Adrenal gland (tissue), 12 donors: Measurements from ENCODE around the gene SLC6A8. TPM values are rescaled to one million over a fixed set of nuclear protein-coding genes. Genes with fewer than 3 reads are reported as not detected.
"Not testable (repeated sequence)": the region's sequence is repeated elsewhere in the genome, so short reads cannot be mapped to it uniquely, and the experiment has no call there.

Source experiments
- DNase-seq, 7 donors: peaks; one replicate each; pipeline ENCODE4 v3.0.0-alpha.2; 2019 to 2020
- H3K27ac ChIP-seq, 5 donors: fragments of 200-600 bp; sonication (generic) in 4 of 5; 1 replicate in 3 of 5; 2 replicates in 2 of 5; pipeline versions ENCODE4 v1.5.1 to v1.8.0; 2016 to 2020; ENCODE audit warnings: mild to moderate bottlenecking in 1 of 5
- H3K27me3 ChIP-seq: fragments of 200-600 bp; 2 replicates; pipeline ENCODE4 v1.8.0; 2021
- H3K36me3 ChIP-seq, 2 donors: fragments of 200-600 bp; replicated peaks in 1 of 2; 1 replicate in 1 of 2; 2 replicates in 1 of 2; pipeline versions ENCODE4 v1.5.1 to v1.8.0; 2018 to 2022
- H3K4me1 ChIP-seq, 2 donors: fragments of 200-600 bp; replicated peaks in 1 of 2; 1 replicate in 1 of 2; 2 replicates in 1 of 2; pipeline versions ENCODE4 v1.5.1 to v1.8.0; 2018 to 2021
- H3K4me3 ChIP-seq, 4 donors: fragments of 200-600 bp; sonication (generic) in 3 of 4; one replicate each; pipeline ENCODE4 v1.5.1; 2016 to 2018
- H3K9me3 ChIP-seq, 3 donors: fragments of 200-600 bp; sonication (generic) in 1 of 3; replicated peaks in 1 of 3; 1 replicate in 2 of 3; 2 replicates in 1 of 3; pipeline versions ENCODE4 v1.5.1 to v1.8.0; 2016 to 2021
- CTCF ChIP-seq, 6 experiments: fragments of 450-650 bp in 4 of 6; fragments of 200-600 bp in 2 of 6; sonication (generic) in 1 of 6; IDR thresholded peaks; 1 replicate in 5 of 6; 2 replicates in 1 of 6; pipeline versions ENCODE4 v1.5.1 to v1.8.0; 2016 to 2021; ENCODE audit warnings: antibody characterized with exemption in 6 of 6, mild to moderate bottlenecking in 2 of 6, moderate library complexity in 1 of 6
- POLR2A ChIP-seq, 2 donors: fragments of 450-650 bp; IDR thresholded peaks; one replicate each; pipeline ENCODE4 v1.6.1; 2017; ENCODE audit warnings: antibody characterized with exemption in 2 of 2, mild to moderate bottlenecking in 2 of 2, moderate library complexity in 1 of 2
- WGBS, 4 donors: extraction: QIAGEN DNeasy Blood & Tissue Kit in 2 of 4; methylation state at CpG; one replicate each; pipeline versions ENCODE4 v1.1.5 to v1.1.7; 2013 to 2017; 5-methylcytosine and 5-hydroxymethylcytosine counted together
- intact Hi-C, 2 donors: fragments of 100-400 bp; cut with DNase I; formaldehyde crosslinking; loops; one replicate each; pipeline versions ENCODE4 v1.14.1 to v1.15.0; 2022 to 2023
- polyA plus RNA-seq, 3 donors: library from polyadenylated mRNA; stranded (reverse); fragments of 200-250 nt in 2 of 3; fragments of 350-450 nt in 1 of 3; fragmentation: Illumina TruSeq in 1 of 3; extraction: RNeasy Lipid Tissue Mini Kit (QIAGEN cat#74804) in 1 of 3; gene quantifications; one replicate each; pipeline ENCODE4 v1.2.3, GENCODE V29; 2013 to 2014
- total RNA-seq, 9 donors: library from RNA; depleted of rRNA in 4 of 9; stranded (reverse); fragments of >200 nt in 4 of 9; fragments of 120-200 nt in 1 of 9; fragmentation: NEBNext Ultra II Directional in 1 of 9; extraction: Animal tissue kit (Norgen Biotek cat#: 25700) in 1 of 9; gene quantifications; one replicate each; pipeline versions ENCODE4 v1.1.0 to v1.2.4, GENCODE V29; 2013 to 2023
- donor health status: healthy with polysubstance abuse.
- donor health status: Bipolar disorder and iron deficiency.
- donor health status: DM: yes; HTN: yes; CAD: no.
- donor health status: DM: no; HTN: no; CAD: no.
- donor health status: DM: no; HTN: no; CAD: no.
- donor health status: DM: yes; HTN: yes; CAD: no.

SLC6A8 gene
- total and polyA plus RNA-seq, 12 donors = 3.1 to 136 (median 67.0) TPM

- H3K9me3 ChIP-seq, H3K4me1 ChIP-seq, H3K4me3 ChIP-seq, H3K27me3 ChIP-seq, intact Hi-C loops: not testable (repeated sequence)
- 39 to 55% (median 54%) methylated on average over 2 to 18 of the region's 18 CpGs; no CpG with 5 or more reads in 1 of the 4 donors for WGBS, 4 donors
- H3K27ac ChIP-seq = peak overlapping the region in 4 of 5 donors; percentile 41 to 83 (median 73)
- H3K36me3 ChIP-seq = peaks cover 0 to 16% of the 10 kb centered on the region in 2 donors
- TF ChIP-seq POLR2A (IDR thresholded peaks at IDR 0.05) = peak in 1 of 2 donors; percentile 35
- DNase-seq = peak in 6 of 7 donors; percentile 66 to 84 (median 80)
These were observed 12.2 kb downstream of the SLC6A8 start for GRCh38 chrX:153699784-153700371.

DNA sequence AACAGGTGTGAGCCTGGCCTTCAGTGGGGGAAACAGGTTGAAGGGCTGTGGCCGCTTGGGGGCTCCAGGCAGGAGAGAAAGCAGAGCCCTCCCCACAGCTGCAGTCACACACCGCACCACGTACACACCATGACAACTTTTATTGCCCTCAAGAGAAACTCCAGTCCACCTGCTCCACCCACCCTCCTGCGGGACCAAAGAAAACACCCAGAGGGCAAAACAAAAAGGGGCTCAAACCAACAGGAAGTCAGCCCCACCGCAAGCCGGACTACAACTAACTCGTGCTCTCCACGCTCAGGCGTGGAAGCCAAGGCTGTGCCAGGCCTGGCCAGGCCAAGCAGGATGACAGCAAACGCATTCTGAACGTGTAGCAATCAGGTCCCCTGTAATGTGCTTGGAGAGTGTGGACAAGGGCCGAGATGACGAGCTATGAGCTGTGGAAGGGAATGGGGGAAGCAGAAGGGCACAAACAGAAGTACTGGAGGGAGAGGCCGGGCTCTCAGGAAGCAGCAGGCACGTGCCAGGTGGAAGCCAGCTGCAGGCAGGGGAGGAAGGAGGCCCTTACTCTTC lies 12.7 kb downstream of the SLC6A8 start:
- intact Hi-C loops = no loop called here
- Histone ChIP-seq H3K27ac (peak overlapping the region in 4 of 5 donors; percentile 41 to 83 (median 73)), H3K36me3 (peaks cover 0 to 16% of the 10 kb centered on the region in 2 donors), H3K9me3 (no peaks in the 10 kb centered on the region), H3K4me1 (peaks cover 0 to 4% of the 10 kb centered on the region in 2 donors), H3K27me3 (no peaks in the 10 kb centered on the region), H3K4me3 (no peak overlapping the region)
- WGBS, 4 donors = 44 to 72% (median 66%) methylated on average over 2 to 15 of the region's 15 CpGs
- DNase-seq = peak in 2 of 7 donors; percentile 37 to 55
- TF ChIP-seq CTCF (IDR thresholded peaks at IDR 0.05) (no peak), POLR2A (IDR thresholded peaks at IDR 0.05) (no peak)

GRCh38 chrX:153700967-153701366 lies 13.2 kb downstream of the SLC6A8 start:
- no peak overlapping the region for H3K4me3 ChIP-seq
- WGBS, 4 donors = 71 to 94% (median 85%) methylated on average over 1 to 6 of the region's 6 CpGs
- H3K4me1 ChIP-seq = peaks cover 0 to 4% of the 10 kb centered on the region in 2 donors
- H3K36me3 ChIP-seq = peaks cover 0 to 16% of the 10 kb centered on the region in 2 donors
- no peaks in the 10 kb centered on the region for H3K27me3 ChIP-seq
- H3K9me3 ChIP-seq = no peaks in the 10 kb centered on the region
- intact Hi-C loops = no loop called here
- TF ChIP-seq POLR2A (IDR thresholded peaks at IDR 0.05) = no peak
- TF ChIP-seq CTCF (IDR thresholded peaks at IDR 0.05) = no peak
- H3K27ac ChIP-seq = peak overlapping the region in 4 of 5 donors; percentile 41 to 83 (median 73)
- DNase-seq = no peak

- H3K27ac ChIP-seq = peak overlapping the region in 2 of 5 donors; percentile 82 to 83
- peaks cover 0 to 4% of the 10 kb centered on the region in 2 donors for H3K4me1 ChIP-seq
- H3K4me3 ChIP-seq = no peak overlapping the region
- TF ChIP-seq CTCF (IDR thresholded peaks at IDR 0.05) (no peak), POLR2A (IDR thresholded peaks at IDR 0.05) (no peak)
- H3K27me3 ChIP-seq = no peaks in the 10 kb centered on the region
- intact Hi-C loops = no loop called here
- no peaks in the 10 kb centered on the region for H3K9me3 ChIP-seq
- DNase-seq = peak in 1 of 7 donors; percentile 6
- WGBS, 4 donors = 90 to 100% (median 94%) methylated on average over 5 to 12 of the region's 12 CpGs
- peaks cover 0 to 16% of the 10 kb centered on the region in 2 donors for H3K36me3 ChIP-seq
These were observed 14.0 kb downstream of the SLC6A8 start for GRCh38 chrX:153701706-153702105.
